DOHH2 (cell line): Measurements from ENCODE around the gene AXIN2.

Source experiments
- H3F3A ChIP-seq: fragments of 200-600 bp; sonication (generic), shearing (Covaris generic); 2 replicates; pipeline ENCODE4 v1.6.0; 2016; ENCODE audit warnings: antibody characterized with exemption, mild to moderate bottlenecking; ENCODE audit not compliant: control insufficient read depth, insufficient read depth
- H3K27ac ChIP-seq: fragments of 200-600 bp; sonication (generic); 2 replicates; pipeline ENCODE4 v1.5.1; 2014; ENCODE audit warnings: low read depth, mild to moderate bottlenecking, low read length, moderate library complexity
- H3K27me3 ChIP-seq: fragments of 200-600 bp; sonication (generic); 2 replicates; pipeline ENCODE4 v1.6.1; 2014; ENCODE audit warnings: mild to moderate bottlenecking, low read length, mixed read lengths; ENCODE audit not compliant: control insufficient read depth
- H3K36me3 ChIP-seq: fragments of 200-600 bp; sonication (generic); 2 replicates; pipeline ENCODE4 v1.6.1; 2014; ENCODE audit warnings: mild to moderate bottlenecking, low read length, moderate library complexity, mixed read lengths; ENCODE audit not compliant: control insufficient read depth
- H3K4me1 ChIP-seq: fragments of 200-600 bp; sonication (generic); 2 replicates; pipeline ENCODE4 v1.6.1; 2014; ENCODE audit warnings: mild to moderate bottlenecking, low read length, mixed read lengths; ENCODE audit not compliant: control insufficient read depth
- H3K4me2 ChIP-seq: fragments of 200-600 bp; sonication (generic); 2 replicates; pipeline ENCODE4 v1.6.0; 2014; ENCODE audit warnings: mild to moderate bottlenecking, low read length, moderate library complexity
- H3K4me3 ChIP-seq: fragments of 200-600 bp; sonication (generic); 2 replicates; pipeline ENCODE4 v1.5.1; 2014; ENCODE audit warnings: mild to moderate bottlenecking, low read length, mixed read lengths
- H3K79me2 ChIP-seq: fragments of 200-600 bp; sonication (generic); 2 replicates; pipeline ENCODE4 v1.6.1; 2014; ENCODE audit warnings: mild to moderate bottlenecking, low read length, mixed read lengths; ENCODE audit not compliant: control insufficient read depth
- H3K9me2 ChIP-seq: fragments of 200-600 bp; sonication (generic); replicated peaks from 2 replicates; pipeline ENCODE4 v1.6.1; 2014; ENCODE audit warnings: mild to moderate bottlenecking, low read length, mixed read lengths; ENCODE audit not compliant: control insufficient read depth
- H3K9me3 ChIP-seq: fragments of 200-600 bp; sonication (generic); 2 replicates; pipeline ENCODE4 v1.6.1; 2014; ENCODE audit warnings: antibody characterized with exemption, low read length, mixed read lengths; ENCODE audit not compliant: control insufficient read depth, insufficient read depth
- H4K20me1 ChIP-seq: fragments of 200-600 bp; sonication (generic); 2 replicates; pipeline ENCODE4 v1.6.0; 2014; ENCODE audit warnings: low read depth, mild to moderate bottlenecking, antibody characterized with exemption, low read length, moderate library complexity; ENCODE audit not compliant: control insufficient read depth, insufficient read depth
- CTCF ChIP-seq: fragments of 200-600 bp; sonication (generic); IDR thresholded peaks from one replicate; pipeline ENCODE4 v1.5.1; 2014; ENCODE audit warnings: antibody characterized with exemption, mild to moderate bottlenecking, low read depth, low read length; ENCODE audit not compliant: poor library complexity, severe bottlenecking
- EZH2phosphoT487 ChIP-seq: fragments of 200-600 bp; sonication (generic); IDR thresholded peaks from 2 replicates; pipeline ENCODE4 v1.6.1; 2017; ENCODE audit warnings: borderline replicate concordance, mild to moderate bottlenecking, antibody characterized with exemption, low read length, moderate library complexity, mixed read lengths

The AXIN2 gene

GRCh38 chr17:65542067-65542466 is 19.4 kb downstream of the AXIN2 start:
- Histone ChIP-seq H3F3A (no peaks in the 10 kb centered on the region), H3K27me3 (no peaks in the 10 kb centered on the region), H4K20me1 (no peaks in the 10 kb centered on the region), H3K79me2 (no peaks in the 10 kb centered on the region), H3K4me3 (no peak overlapping the region), H3K9me3 (no peaks in the 10 kb centered on the region), H3K27ac (no peak overlapping the region), H3K4me1 (no peaks in the 10 kb centered on the region), H3K9me2 (no peaks in the 10 kb centered on the region), H3K36me3 (no peaks in the 10 kb centered on the region), H3K4me2 (no peak overlapping the region)
- TF ChIP-seq EZH2phosphoT487, result no peak
- no peak for TF ChIP-seq CTCF

- no peaks in the 10 kb centered on the region for H3K36me3 ChIP-seq
- H3K79me2 ChIP-seq, result no peaks in the 10 kb centered on the region
- TF ChIP-seq EZH2phosphoT487, result no peak
- TF ChIP-seq CTCF, result no peak
Measured at GRCh38 chr17:65541453-65541852, 20.0 kb downstream of the AXIN2 start.

GRCh38 chr17:65539630-65540266 is 21.7 kb downstream of the AXIN2 start:
- no peak overlapping the region for H3K4me2 ChIP-seq

More at GRCh38 chr17:65541453-65541852, 20.0 kb downstream of the AXIN2 start:
- H3K9me3 ChIP-seq, result no peaks in the 10 kb centered on the region
- no peak overlapping the region for H3K4me2 ChIP-seq
- no peaks in the 10 kb centered on the region for H3F3A ChIP-seq
- no peaks in the 10 kb centered on the region for H3K9me2 ChIP-seq
- H3K27ac ChIP-seq, result no peak overlapping the region
- H4K20me1 ChIP-seq, result no peaks in the 10 kb centered on the region
- H3K4me3 ChIP-seq, result no peak overlapping the region
- H3K27me3 ChIP-seq, result no peaks in the 10 kb centered on the region
- H3K4me1 ChIP-seq, result no peaks in the 10 kb centered on the region

More at GRCh38 chr17:65539630-65540266, 21.7 kb downstream of the AXIN2 start:
- no peaks in the 10 kb centered on the region for H3K79me2 ChIP-seq
- H3F3A ChIP-seq, result no peaks in the 10 kb centered on the region
- no peaks in the 10 kb centered on the region for H4K20me1 ChIP-seq
- H3K27me3 ChIP-seq, result no peaks in the 10 kb centered on the region
- H3K9me3 ChIP-seq, result no peaks in the 10 kb centered on the region
- no peaks in the 10 kb centered on the region for H3K9me2 ChIP-seq
- TF ChIP-seq EZH2phosphoT487, result no peak
- TF ChIP-seq CTCF, result no peak
- no peaks in the 10 kb centered on the region for H3K36me3 ChIP-seq
- no peak overlapping the region for H3K4me3 ChIP-seq
- no peaks in the 10 kb centered on the region for H3K4me1 ChIP-seq
- H3K27ac ChIP-seq, result no peak overlapping the region
